ENCODE results near the gene OR5B21. TPM values are rescaled to one million over a fixed set of nuclear protein-coding genes. Genes with fewer than 3 reads are reported as not detected.

OR5B21 gene
- total RNA-seq, 1 experiment from 2014 or later = not detected

DNA sequence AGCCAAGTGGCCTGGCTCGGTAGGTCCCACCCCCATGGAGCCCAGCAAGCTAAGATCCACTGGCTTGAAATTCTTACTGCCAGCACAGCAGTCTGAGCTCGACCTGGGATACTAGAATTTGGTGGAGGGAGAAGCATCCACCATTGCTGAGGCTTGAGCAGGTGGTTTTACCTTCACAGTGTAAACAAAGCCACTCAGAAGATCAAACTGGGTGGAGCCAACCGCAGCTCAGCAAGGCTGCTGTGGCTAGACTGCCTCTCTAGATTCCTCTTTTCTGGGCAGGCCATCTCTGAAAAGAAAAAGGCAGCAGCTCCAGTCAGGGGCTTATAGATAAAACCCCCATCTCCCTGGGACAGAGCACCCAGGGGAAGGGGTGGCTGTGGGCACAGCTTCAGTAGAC is 22.3 kb upstream of the OR5B21 start:
- no peaks in the 10 kb centered on the region for H3K4me1 ChIP-seq (ENCODE audit: insufficient read depth, low read length)
- H3K9me3 Mint-ChIP-seq = peaks cover 11 to 13% of the 10 kb centered on the region in 2 experiments
- H3K4me3 Mint-ChIP-seq = no peak overlapping the region
- H2BK120ac ChIP-seq (ENCODE audit: low read depth, low read length, poor library complexity, severe bottlenecking) = no peak overlapping the region
- H4K91ac ChIP-seq (ENCODE audit: insufficient read length, low read depth, low read length) = no peak overlapping the region
- H3K27ac Mint-ChIP-seq = no peak overlapping the region
- no peak overlapping the region for H2AK5ac ChIP-seq (ENCODE audit: insufficient read length, low read length)
- H4K20me1 ChIP-seq (ENCODE audit: control insufficient read depth, insufficient read depth, insufficient read length) = no peaks in the 10 kb centered on the region
- H2BK12ac ChIP-seq (ENCODE audit: insufficient read length, low read depth, low read length) = no peak overlapping the region
- TF ChIP-seq, protein P1, sequence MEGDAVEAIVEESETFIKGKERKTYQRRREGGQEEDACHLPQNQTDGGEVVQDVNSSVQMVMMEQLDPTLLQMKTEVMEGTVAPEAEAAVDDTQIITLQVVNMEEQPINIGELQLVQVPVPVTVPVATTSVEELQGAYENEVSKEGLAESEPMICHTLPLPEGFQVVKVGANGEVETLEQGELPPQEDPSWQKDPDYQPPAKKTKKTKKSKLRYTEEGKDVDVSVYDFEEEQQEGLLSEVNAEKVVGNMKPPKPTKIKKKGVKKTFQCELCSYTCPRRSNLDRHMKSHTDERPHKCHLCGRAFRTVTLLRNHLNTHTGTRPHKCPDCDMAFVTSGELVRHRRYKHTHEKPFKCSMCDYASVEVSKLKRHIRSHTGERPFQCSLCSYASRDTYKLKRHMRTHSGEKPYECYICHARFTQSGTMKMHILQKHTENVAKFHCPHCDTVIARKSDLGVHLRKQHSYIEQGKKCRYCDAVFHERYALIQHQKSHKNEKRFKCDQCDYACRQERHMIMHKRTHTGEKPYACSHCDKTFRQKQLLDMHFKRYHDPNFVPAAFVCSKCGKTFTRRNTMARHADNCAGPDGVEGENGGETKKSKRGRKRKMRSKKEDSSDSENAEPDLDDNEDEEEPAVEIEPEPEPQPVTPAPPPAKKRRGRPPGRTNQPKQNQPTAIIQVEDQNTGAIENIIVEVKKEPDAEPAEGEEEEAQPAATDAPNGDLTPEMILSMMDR (conservative IDR thresholded peaks at IDR 0.05) = no peak
- WGBS (ENCODE audit: extremely low coverage, insufficient read length, low lambda C conversion rate) = no CpG with 5 or more reads among the region's 3 CpGs
- no peak overlapping the region for H3T11ph ChIP-seq (ENCODE audit: low read length)
- no peaks in the 10 kb centered on the region for H3K27me3 ChIP-seq (ENCODE audit: insufficient read depth, low read length)
- H3K27ac ChIP-seq (ENCODE audit: insufficient read length, low read depth, low read length) = no peak overlapping the region
- no peak overlapping the region for H2BK5ac ChIP-seq (ENCODE audit: insufficient read length, low read length)
- no peak overlapping the region for H2BK15ac ChIP-seq (ENCODE audit: low read depth, low read length)
- H3K56ac ChIP-seq (ENCODE audit: insufficient read length, low read depth, low read length) = no peak overlapping the region
- no peak overlapping the region for H4K5ac ChIP-seq (ENCODE audit: insufficient read length, low read depth, low read length)
- no peak overlapping the region for H3K9ac ChIP-seq (ENCODE audit: extremely low read depth, insufficient read length, low read length)
- H3K18ac ChIP-seq (ENCODE audit: insufficient read length, low read depth, low read length) = no peak overlapping the region
- no peaks in the 10 kb centered on the region for H3K4me1 Mint-ChIP-seq
- H3K4me2 ChIP-seq (ENCODE audit: insufficient read depth, insufficient read length, low read length) = no peak overlapping the region
- no peaks in the 10 kb centered on the region for H3K79me1 ChIP-seq (ENCODE audit: insufficient read depth, low read depth, low read length, poor library complexity, severe bottlenecking)
- no peak overlapping the region for H2BK20ac ChIP-seq (ENCODE audit: low read depth, low read length, poor library complexity, severe bottlenecking)
- no peak overlapping the region for H3K4ac ChIP-seq (ENCODE audit: low read depth, low read length)
- H3K9me3 ChIP-seq (ENCODE audit: control insufficient read depth, low read depth, low read length) = no peaks in the 10 kb centered on the region
- no peaks in the 10 kb centered on the region for H3K79me2 ChIP-seq (ENCODE audit: insufficient read depth, low read length)
- H3K14ac ChIP-seq (ENCODE audit: insufficient read depth, low read length) = no peak overlapping the region
- no peaks in the 10 kb centered on the region for H3K23me2 ChIP-seq (ENCODE audit: insufficient read length, low read depth, low read length, poor library complexity, severe bottlenecking)
- no peaks in the 10 kb centered on the region for H3K27me3 Mint-ChIP-seq (ENCODE audit: low read depth)
- H4K8ac ChIP-seq (replicated peaks; ENCODE audit: insufficient read length, low read depth, low read length) = no peak overlapping the region
- no peak for DNase-seq
- H2AFZ ChIP-seq (ENCODE audit: low read length) = no peak overlapping the region
- H3K23ac ChIP-seq (ENCODE audit: insufficient read length, low read depth, low read length) = no peak overlapping the region
- H3K36me3 Mint-ChIP-seq (ENCODE audit: insufficient read depth in 1 of 3, low read depth in 3 of 3) = peaks cover 9 to 19% (median 18%) of the 10 kb centered on the region in 3 experiments

All from H9 (cell line).